COLO829 (cell line): ENCODE data around the gene CTSH.
A peak's percentile ranks its signal among the peaks of the same experiment; 100 is the strongest.
"Not testable (repeated sequence)": the region's sequence is repeated elsewhere in the genome, so short reads cannot be mapped to it uniquely, and the experiment has no call there.

Source experiments
- DNase-seq: peaks from one replicate; pipeline ENCODE4 v3.0.0; 2012; ENCODE audit warnings: low spot score

The CTSH gene

GRCh38 chr15:78921940-78922339, 22.9 kb downstream of the CTSH start:
- no peak for DNase-seq

GRCh38 chr15:78921517-78921916, 23.3 kb downstream of the CTSH start:
- DNase-seq: no peak

GRCh38 chr15:78917888-78918287, 27.0 kb downstream of the CTSH start:
- no peak for DNase-seq

GRCh38 chr15:78916088-78916487, 28.8 kb downstream of the CTSH start:
- DNase-seq: no peak

- DNase-seq: no peak
These were observed 29.3 kb downstream of the CTSH start for GRCh38 chr15:78915341-78916087.

GRCh38 chr15:78914027-78914764, 30.6 kb downstream of the CTSH start:
- no peak for DNase-seq

DNA sequence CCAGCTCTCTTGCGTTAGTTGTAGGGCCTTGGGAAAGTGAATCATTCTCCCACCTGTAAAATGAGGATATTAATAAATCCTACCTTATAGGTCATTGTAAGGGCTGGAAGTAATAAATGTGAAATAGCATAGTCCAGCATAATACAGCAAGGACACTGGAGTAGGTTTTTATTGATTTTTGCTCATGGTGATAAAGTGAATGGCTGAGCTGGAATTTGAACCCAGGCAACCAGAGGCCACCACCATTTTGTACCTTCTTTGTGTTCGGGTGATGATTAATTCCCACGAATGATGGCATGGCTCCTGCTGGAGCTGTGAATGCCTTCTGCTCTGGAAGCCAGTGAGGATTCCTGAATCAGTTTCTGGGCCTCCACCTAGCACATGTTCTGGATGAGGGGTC, 31.8 kb downstream of the CTSH start:
- DNase-seq: no peak

DNA sequence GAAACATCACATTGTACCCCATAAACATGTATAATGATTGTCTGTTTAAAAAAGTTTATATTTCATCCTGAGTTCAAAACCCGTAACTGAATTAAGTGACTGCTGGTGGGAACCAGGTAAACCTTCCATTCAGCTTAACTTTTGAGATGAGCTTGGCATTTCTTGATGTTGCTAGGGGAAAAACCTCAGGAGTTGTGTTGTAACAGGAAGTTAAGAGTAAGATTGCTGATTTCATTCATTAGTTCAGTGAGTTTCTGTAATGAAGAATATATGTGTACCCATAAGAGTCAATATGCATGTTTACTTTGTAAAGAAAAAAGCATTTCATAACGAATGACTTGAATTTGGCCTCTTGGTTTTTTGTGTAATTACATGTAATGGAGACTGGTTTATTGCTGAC, 32.5 kb downstream of the CTSH start:
- no peak for DNase-seq

DNA sequence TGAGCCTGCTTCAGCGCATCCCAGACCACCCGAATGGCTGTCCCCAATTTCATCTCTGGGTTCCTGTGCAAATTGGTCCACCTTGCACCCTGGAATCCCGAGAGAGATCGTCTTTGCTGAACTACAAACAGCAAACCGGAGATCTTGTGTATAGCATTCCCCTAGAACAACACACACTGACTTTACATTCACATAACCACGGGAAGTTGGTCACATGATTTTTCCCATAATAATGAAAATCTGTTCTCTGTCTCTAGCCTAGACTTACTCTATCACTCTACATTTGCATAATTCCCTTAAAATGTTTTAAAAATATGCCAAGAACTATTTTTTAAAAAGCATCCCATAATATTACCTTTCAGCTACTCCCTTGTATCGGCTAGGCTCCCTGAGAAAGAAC, 34.6 kb downstream of the CTSH start:
- peak; percentile 23 for DNase-seq

DNA sequence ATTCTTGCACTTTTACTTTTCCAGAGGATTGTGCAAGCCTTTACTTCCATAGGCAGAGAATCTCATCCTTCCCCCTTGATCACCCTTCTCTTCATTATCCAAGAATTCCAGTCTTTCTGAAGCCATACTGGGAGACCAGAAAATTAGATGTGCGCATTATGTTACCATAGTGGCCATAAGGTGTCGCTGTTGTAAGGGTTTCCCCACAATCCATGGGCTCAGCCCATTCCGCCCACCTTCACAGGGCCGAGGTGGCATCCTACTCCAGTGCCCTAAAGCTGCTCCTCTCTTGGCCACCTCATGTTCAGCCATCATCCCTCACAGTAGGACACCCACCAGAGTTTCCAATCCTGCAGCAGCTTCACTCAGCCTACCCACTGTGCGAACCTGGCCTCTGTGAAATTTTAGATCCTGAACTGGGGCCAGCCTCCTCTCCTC, 35.0 kb downstream of the CTSH start:
- peak; percentile 28 for DNase-seq

GRCh38 chr15:78909160-78909695, 35.6 kb downstream of the CTSH start:
- DNase-seq: no peak

GRCh38 chr15:78907577-78907976, 37.3 kb downstream of the CTSH start:
- DNase-seq: no peak

DNA sequence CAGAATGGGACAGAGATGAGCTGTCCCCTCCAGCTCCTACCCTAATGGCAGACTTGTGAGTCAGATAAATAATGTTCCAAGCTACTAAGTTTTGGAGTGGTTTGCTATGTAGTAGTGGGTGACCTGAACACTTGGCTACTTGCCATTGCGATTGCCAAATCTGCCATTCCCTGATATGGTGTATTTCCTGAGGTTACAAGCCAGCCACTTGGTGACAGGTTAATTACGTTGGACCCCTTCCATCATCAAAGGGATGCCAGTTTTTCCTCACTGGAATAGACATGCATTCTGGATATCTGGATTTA, 38.6 kb downstream of the CTSH start:
- no peak for DNase-seq

DNA sequence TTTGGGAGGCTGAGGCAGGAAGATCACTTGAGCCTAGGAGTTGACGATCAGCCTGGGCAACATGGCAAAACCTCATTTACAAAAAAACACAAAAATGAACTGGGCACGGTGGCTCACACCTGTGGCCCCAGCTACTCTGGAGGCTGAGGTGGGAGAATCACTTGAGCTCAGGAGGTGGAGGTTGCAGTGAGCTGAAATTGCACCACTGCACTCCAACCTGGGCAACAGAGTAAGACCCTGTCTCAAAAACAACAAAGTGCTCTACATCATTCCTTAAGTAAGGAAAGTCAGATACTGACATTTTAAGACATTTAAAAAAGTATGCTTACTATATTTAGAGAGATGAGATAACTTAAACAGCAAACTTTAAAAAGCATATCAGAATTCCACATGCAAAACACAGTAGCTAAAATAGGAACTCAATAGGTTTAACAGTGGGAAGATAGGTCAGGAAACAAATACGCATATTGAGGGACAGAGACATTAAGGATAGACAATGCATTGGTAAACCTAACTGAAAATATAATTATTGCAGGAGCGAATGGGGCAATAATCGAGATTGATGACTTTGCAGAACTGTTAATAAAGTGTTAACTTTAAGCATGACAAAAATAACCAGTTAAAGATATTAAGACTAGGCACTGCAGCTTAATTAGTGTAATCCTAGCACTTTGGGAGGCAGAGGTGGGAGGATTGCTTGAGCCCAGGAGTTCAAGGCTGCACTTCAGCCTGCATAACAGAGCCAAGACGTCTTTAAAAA, 40.1 kb downstream of the CTSH start:
- no peak for DNase-seq

- DNase-seq: not testable (repeated sequence)
These were observed 42.4 kb downstream of the CTSH start for GRCh38 chr15:78902281-78903032.

DNA sequence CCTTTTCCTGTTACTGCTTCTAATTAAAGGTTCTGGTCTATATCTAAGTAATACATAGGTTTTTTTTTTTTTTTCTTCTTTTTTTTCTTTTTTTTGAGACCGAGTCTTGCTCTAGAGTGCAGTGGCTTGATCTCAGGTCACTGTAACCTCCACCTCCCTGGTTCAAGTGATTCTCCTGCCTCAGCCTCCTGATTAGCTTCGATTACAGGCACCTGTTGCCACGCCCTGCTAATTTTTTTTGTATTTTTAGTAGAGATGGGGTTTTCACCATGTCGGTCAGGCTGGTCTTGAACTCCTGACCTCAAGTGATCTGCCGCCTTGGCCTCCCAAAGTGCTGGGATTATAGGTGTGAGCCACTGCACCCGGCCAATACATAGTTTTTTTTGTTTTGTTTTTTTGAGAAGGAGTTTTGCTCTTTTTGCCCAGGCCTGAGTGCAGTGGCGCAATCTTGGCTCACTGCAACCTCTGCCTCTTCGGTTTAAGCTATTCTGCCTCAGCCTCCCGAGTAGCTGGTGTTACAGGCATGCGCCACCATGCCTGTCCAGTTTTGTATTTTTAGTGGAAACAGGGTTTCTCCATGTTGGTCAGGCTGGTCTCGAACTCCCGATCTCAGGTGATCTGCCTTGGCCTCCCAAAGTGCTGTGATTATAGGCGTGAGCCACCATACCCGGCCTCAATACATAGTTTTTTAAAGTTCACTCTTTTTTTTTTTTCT, 43.9 kb downstream of the CTSH start:
- not testable (repeated sequence) for DNase-seq

DNA sequence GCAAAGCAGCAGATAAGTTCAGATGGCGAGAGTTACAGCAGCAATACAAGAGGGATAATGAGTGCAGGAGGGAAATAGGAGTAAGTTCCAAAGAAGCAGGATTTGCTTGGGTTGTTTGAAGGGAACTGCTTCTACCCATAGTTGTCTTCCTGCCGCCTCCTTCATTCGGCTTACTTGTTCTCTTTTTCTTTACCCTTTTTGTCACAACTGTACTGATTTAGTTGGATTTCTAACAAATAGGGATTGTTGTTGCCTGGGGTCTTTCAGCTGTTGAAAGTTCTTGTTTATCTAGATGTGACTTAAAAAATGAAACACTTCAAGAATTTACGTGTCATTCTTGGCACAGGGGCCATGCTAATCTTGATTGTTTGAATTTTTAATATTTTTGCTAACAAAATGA, 46.3 kb downstream of the CTSH start:
- no peak for DNase-seq

DNA sequence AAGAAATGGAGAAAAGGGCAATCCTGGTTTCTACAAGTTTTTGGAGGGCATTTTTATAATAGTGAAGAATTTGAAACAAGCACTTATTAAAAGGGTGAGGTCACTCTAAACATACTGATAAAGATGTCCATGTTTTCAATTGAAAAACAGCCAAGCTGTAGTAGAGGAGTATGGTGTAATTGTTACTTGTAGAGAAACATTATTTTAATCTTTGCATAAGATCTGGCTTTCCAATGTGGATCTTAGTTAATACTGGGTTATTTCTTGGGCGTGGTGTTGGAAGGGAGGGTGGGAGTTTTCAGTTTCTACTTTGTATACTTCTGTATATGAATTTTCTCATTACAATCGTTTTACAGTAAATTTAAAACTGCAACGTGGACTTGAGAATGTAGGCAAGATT, 49.4 kb downstream of the CTSH start:
- DNase-seq: no peak

DNA sequence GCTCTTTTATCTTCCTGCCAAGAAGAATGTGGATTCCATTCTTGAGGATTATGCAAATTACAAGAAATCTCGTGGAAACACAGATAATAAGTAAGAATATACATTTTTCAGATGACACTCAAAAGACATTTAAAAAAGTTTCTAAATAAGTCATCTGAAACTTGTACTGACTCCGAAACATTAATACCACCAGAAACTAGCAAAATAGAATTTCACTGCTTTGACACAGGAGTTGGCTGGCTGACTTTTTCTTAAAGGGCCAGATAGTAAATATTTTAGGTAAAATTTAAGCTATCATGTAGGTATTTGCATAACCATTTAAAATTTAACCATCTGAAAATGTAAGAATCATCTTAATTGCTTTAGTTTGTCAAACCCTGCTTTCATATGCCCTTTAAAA, 51.3 kb downstream of the CTSH start:
- no peak for DNase-seq

DNA sequence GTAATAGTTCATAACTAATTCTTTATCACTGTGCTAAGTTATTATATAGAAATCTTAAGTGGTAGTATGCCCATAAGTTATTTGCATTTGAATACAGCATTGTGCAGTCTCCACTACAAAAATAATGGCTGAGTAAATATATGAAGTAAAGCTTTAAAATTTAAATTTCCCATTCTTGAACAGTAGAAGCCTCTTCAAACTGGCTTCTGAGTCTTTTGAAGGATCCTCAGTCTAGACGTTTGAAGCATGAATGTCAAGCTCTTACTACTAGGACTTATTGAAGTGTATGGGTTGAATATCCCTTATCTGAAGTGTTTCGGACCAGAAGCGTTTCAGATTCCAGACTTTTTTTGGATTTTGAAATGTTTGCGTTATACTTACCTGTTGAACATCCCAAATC, 55.8 kb downstream of the CTSH start:
- DNase-seq: no peak

- DNase-seq: no peak
These were observed 63.2 kb downstream of the CTSH start for GRCh38 chr15:78881681-78882080.
